AG09309 (cell line): ENCODE results near the gene SUPT3H.

Experiments used
- DNase-seq: peaks from one replicate; pipeline ENCODE4 v3.0.0-alpha.2; 2010; ENCODE audit warnings: low read depth
- H3K4me3 ChIP-seq: 2 replicates; pipeline ENCODE4 v1.5.1; 2011; ENCODE audit warnings: mild to moderate bottlenecking, low read depth, low read length, moderate library complexity; ENCODE audit not compliant: control insufficient read depth
- TF ChIP-seq, protein P1 (sequence below): IDR thresholded peaks from 2 replicates; pipeline ENCODE4 v1.5.1; 2011; ENCODE audit warnings: mild to moderate bottlenecking, low read depth, low read length, inconsistent platforms; ENCODE audit not compliant: insufficient read depth, control insufficient read depth; ENCODE audit errors: missing control alignments

Gene SUPT3H

DNA sequence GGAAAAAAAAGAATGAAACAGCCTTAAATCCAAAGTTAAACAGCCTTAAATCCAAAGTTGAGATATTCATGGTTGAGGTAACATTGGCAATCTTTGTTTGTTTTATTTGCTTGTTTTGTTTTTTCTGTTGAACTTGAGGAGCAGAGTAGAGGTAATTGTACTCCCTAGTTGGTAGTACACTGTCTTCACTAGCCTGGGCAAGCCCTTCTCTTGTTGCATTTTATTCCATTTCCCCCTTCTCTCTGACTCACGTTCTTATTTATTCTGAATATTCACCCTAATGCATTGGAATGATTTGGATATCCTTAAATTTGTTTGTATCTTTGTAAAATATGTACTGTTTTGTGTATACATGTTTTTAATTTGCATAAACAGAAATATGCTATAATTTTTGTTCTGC is 592.6 kb downstream of the SUPT3H start:
- TF ChIP-seq, protein P1, sequence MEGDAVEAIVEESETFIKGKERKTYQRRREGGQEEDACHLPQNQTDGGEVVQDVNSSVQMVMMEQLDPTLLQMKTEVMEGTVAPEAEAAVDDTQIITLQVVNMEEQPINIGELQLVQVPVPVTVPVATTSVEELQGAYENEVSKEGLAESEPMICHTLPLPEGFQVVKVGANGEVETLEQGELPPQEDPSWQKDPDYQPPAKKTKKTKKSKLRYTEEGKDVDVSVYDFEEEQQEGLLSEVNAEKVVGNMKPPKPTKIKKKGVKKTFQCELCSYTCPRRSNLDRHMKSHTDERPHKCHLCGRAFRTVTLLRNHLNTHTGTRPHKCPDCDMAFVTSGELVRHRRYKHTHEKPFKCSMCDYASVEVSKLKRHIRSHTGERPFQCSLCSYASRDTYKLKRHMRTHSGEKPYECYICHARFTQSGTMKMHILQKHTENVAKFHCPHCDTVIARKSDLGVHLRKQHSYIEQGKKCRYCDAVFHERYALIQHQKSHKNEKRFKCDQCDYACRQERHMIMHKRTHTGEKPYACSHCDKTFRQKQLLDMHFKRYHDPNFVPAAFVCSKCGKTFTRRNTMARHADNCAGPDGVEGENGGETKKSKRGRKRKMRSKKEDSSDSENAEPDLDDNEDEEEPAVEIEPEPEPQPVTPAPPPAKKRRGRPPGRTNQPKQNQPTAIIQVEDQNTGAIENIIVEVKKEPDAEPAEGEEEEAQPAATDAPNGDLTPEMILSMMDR = no peak
- H3K4me3 ChIP-seq = no peak overlapping the region
- no peak for DNase-seq

DNA sequence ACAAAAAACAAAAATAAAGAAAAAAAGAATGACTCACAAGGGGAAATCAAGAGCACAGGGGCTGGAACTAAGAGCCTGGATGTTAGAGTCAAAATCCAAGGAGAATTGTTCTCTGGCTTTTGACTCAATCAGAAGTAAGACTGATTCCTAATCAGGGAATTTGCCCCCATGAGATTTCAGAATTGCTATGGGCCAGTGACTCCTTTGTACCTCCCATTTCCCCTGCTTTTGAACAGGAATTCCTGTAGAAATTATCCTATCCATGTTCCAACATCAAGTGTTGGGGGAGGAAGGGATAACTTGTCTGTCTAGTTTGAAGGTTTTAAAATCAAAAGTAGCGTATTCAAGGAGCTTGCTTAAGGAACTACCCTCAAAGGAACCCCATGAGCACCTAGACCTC is 593.5 kb downstream of the SUPT3H start:
- no peak for DNase-seq
- H3K4me3 ChIP-seq = no peak overlapping the region
- TF ChIP-seq, protein P1 = no peak

DNA sequence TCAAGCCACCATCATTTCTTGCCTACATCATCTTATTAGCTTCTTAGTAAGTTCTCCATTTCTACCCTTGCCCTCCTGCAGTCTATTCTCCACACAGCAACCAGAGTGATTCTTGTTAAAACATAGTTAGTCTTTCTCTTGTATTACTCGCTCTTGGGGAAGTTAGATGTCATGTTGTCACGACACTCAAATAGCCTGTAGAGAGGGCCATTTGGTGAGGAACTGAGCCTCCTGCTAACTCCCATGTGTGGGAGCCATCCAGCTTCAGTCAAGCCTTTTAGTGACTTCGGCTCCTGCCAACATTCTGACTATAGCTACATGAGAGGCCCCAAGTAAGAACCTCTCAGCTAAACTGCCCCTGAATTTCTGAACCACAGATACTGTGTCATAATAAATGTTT is 594.8 kb downstream of the SUPT3H start:
- H3K4me3 ChIP-seq = no peak overlapping the region
- DNase-seq = no peak
- TF ChIP-seq, protein P1 = no peak

DNA sequence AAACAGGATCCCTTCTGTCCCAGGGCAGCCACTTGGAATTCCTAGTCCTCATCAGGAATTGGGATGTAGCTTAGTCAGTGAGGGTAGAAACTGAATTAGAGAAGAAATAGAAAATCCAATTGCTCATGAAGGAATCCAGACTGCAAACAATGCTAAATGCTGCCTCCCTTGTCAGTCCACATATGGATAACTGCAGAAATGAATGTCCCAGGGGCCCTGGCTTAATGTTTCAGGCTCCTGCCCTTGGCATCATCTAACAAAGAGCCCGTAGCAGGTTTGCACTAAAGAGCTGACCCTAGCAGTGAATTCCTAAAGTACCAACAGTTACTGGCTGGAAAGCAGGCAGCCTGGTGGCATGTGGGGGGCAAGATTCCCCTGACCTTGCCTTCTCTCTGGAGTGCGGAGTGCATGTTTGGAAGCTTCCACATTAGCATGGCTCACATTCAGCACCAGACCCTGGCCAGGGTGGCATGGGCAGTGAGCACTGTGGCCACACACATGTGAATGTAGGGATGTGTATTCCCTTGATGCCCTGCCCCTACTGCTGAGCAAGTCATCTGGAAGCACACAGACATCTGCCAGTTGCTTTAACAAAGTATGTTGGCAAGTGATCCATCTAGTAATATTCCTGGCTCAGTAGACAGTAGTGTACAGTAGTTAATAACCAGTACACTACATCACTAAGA is 595.7 kb downstream of the SUPT3H start:
- no peak overlapping the region for H3K4me3 ChIP-seq
- no peak for DNase-seq
- TF ChIP-seq, protein P1 = no peak

DNA sequence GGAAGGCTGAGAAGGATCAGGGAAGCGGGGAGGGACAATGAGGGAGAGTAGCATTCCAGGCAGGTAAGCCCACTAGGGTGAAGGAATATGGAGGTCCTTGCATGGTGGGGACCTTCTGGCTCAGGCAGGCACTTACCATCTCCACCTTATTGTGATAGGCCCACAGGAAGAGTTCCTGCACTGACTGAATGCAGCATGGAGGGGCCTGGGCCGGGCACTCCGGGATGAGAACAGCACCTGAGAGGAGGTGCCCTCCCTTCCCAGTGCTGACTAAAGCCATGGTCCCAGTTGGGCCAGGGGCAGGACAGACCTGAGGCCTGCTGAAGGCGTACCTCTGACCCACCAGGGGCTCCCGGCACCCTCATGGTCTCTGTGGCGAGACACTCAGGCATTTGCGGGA is 597.6 kb downstream of the SUPT3H start:
- DNase-seq = no peak
- TF ChIP-seq, protein P1 = no peak
- H3K4me3 ChIP-seq = no peak overlapping the region

DNA sequence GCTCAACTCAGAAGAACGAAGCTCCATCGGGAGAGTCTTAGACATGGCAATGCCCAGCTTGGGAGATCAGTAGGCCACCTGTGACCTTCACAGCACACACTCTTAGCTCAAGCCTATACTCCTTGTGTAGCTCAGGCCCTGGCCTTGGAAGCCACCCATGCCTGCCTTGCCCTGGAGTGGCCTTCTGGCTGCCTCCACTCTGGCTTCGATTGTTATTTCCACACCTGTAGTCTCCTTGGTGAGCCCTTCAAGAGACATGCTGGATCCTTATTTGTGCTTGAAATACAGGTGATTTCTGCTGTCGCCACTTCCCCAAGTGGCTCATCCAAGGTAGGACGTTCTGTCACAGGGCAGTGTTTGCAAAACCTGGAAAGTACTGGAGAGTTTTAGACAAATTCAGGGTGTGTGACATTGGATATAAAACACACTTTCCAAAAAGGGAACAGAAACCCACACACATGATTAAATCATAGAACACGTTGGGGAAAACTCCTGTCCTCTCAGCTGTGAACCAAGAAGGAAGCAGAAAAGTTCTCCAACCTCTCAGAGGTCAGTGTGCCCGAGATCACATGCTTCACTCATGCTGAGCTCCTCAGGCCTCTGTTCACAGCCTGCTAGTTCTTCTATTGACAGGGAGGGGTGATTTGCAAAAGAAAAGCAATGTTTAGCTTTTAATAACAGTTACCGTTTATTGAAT is 598.5 kb downstream of the SUPT3H start:
- no peak for DNase-seq
- no peak overlapping the region for H3K4me3 ChIP-seq
- TF ChIP-seq, protein P1 = no peak
